HCT116 (cell line): ENCODE measurements around the gene PAEP. TPM values are rescaled to one million over a fixed set of nuclear protein-coding genes. Genes with fewer than 3 reads are reported as not detected.
A peak's percentile ranks its signal among the peaks of the same experiment; 100 is the strongest.

Experiments
- ATAC-seq: fragments of 200-7000 bp; cut with Tn5 transposase; 2 replicates; pipeline ENCODE4 v1.9.1; 2020; ENCODE audit warnings: mild to moderate bottlenecking, moderate library complexity
- BruUV-seq: library from RNA; stranded (reverse); fragments of 400-500 nt; replicated peaks from 2 replicates; lab custom pipeline; 2021; lab: Mats Ljungman, UMichigan
- CTCF ChIA-PET: fragments of 300-600 bp; sonication (Branson Sonifier 250); formaldehyde crosslinking; loops from one replicate; lab custom pipeline; 2021; ENCODE audit warnings: antibody characterized with exemption; lab: Charles Lee
- POLR2A ChIA-PET: fragments of 300-600, 350-600 bp; sonication (Branson Sonifier 250); formaldehyde crosslinking; loops from one replicate; lab custom pipeline; 2021; ENCODE audit warnings: antibody characterized with exemption; lab: Charles Lee
- RAD21 ChIA-PET, 2 experiments: fragments of 300-600 bp; sonication (Branson Sonifier 250); formaldehyde crosslinking; loops; one replicate each; lab custom pipeline; 2023; ENCODE audit warnings: low total read pairs in 2 of 2; ENCODE audit not compliant: uncharacterized antibody in 2 of 2, unreplicated experiment in 2 of 2, low non-redundant PET in 1 of 2; lab: Charles Lee
- DNase-seq: peaks from one replicate; pipeline ENCODE4 v3.0.0-alpha.2; 2010; ENCODE audit warnings: low read depth, low spot score
- H2AFZ ChIP-seq: fragments of 200-600 bp; shearing (Covaris generic), sonication (generic); 2 replicates; pipeline ENCODE4 v1.6.1; 2017; ENCODE audit warnings: low read depth, mixed run types, mixed read lengths, antibody characterized with exemption, low read length; ENCODE audit not compliant: poor library complexity, severe bottlenecking
- H3K27ac ChIP-seq: 2 replicates; pipeline ENCODE4 v1.5.1; 2012; ENCODE audit warnings: low read depth, low read length
- H3K27me3 ChIP-seq: fragments of 200-600 bp; sonication (generic); 2 replicates; pipeline ENCODE4 v1.6.1; 2016; ENCODE audit warnings: mixed run types, low read length, mixed read lengths; ENCODE audit not compliant: insufficient read depth
- H3K36me3 ChIP-seq, 2 experiments: fragments of 200-500 bp in 1 of 2; fragments of 200-600 bp in 1 of 2; sonication (Bioruptor generic) in 1 of 2; sonication (generic) in 1 of 2; 2 replicates each; pipeline versions ENCODE4 v1.5.1 to v1.6.1; 2014 to 2016; ENCODE audit warnings: low read length in 2 of 2, inconsistent platforms in 1 of 2, mixed read lengths in 1 of 2, mixed run types in 1 of 2; ENCODE audit not compliant: insufficient read depth in 2 of 2, control insufficient read depth in 1 of 2
- H3K4me1 ChIP-seq, 2 experiments: fragments of 200-600 bp in 1 of 2; sonication (generic) in 1 of 2; 2 replicates each; pipeline versions ENCODE4 v1.5.1 to v1.6.1; 2012 to 2017; ENCODE audit warnings: low read length in 2 of 2, inconsistent platforms in 1 of 2, mild to moderate bottlenecking in 1 of 2, mixed read lengths in 1 of 2, mixed run types in 1 of 2, moderate library complexity in 1 of 2; ENCODE audit not compliant: insufficient read depth in 2 of 2, control insufficient read depth in 1 of 2
- H3K4me2 ChIP-seq: fragments of 200-600 bp; sonication (generic); 2 replicates; pipeline ENCODE4 v1.6.1; 2017; ENCODE audit warnings: mixed run types, low read length, mixed read lengths
- H3K4me3 ChIP-seq, 2 experiments: fragments of 200-600 bp in 1 of 2; sonication (generic) in 1 of 2; replicated peaks in 1 of 2; 2 replicates each; pipeline ENCODE4 v1.5.1; 2011 to 2016; ENCODE audit warnings: low read length in 2 of 2, control low read depth in 1 of 2, low read depth in 1 of 2, mild to moderate bottlenecking in 1 of 2, mixed read lengths in 1 of 2, mixed run types in 1 of 2
- H3K79me2 ChIP-seq: fragments of 200-600 bp; sonication (generic); 2 replicates; pipeline ENCODE4 v1.6.1; 2017; ENCODE audit warnings: mild to moderate bottlenecking, mixed run types, low read length, moderate library complexity, mixed read lengths; ENCODE audit not compliant: insufficient read depth
- H3K9ac ChIP-seq: fragments of 200-600 bp; sonication (generic); 2 replicates; pipeline ENCODE4 v1.6.1; 2016; ENCODE audit warnings: low read length, mixed read lengths
- H3K9me2 ChIP-seq: fragments of 200-600 bp; sonication (generic), shearing (Covaris generic); 2 replicates; pipeline ENCODE4 v1.6.1; 2017; ENCODE audit warnings: mixed run types, mild to moderate bottlenecking, moderate library complexity; ENCODE audit not compliant: insufficient read depth
- H3K9me3 ChIP-seq, 2 experiments: fragments of 200-500 bp in 1 of 2; fragments of 200-600 bp in 1 of 2; sonication (Bioruptor generic) in 1 of 2; sonication (generic) in 1 of 2; 2 replicates each; pipeline ENCODE4 v1.6.1; 2014 to 2017; ENCODE audit warnings: low read length in 2 of 2, mixed read lengths in 2 of 2, inconsistent platforms in 1 of 2, low read depth in 1 of 2, mild to moderate bottlenecking in 1 of 2, mixed run types in 1 of 2, moderate library complexity in 1 of 2; ENCODE audit not compliant: control insufficient read depth in 1 of 2, insufficient read depth in 1 of 2
- H4K20me1 ChIP-seq: fragments of 200-600 bp; sonication (generic), shearing (Covaris generic); 2 replicates; pipeline ENCODE4 v1.6.1; 2017; ENCODE audit warnings: mixed run types, mild to moderate bottlenecking, moderate library complexity; ENCODE audit not compliant: insufficient read depth
- ATF3 ChIP-seq: IDR thresholded peaks from 2 replicates; pipeline ENCODE4 v1.6.1; 2012
- CBX3 ChIP-seq: IDR thresholded peaks from 2 replicates; pipeline ENCODE4 v1.6.1; 2012; ENCODE audit warnings: low read depth
- POLR2A ChIP-seq: IDR thresholded peaks from 2 replicates; pipeline ENCODE4 v1.7.0; 2011; ENCODE audit warnings: borderline replicate concordance; ENCODE audit not compliant: insufficient read depth, insufficient read length; ENCODE audit errors: extremely low read depth
- POLR2AphosphoS5 ChIP-seq: IDR thresholded peaks from 2 replicates; pipeline ENCODE4 v1.6.1; 2011; ENCODE audit warnings: mild to moderate bottlenecking, low read depth, low read length, moderate library complexity
- REST ChIP-seq: IDR thresholded peaks from 2 replicates; pipeline ENCODE4 v1.6.1; 2012; ENCODE audit warnings: low read depth
- SP1 ChIP-seq: IDR thresholded peaks from 2 replicates; pipeline ENCODE4 v1.6.1; 2012; ENCODE audit warnings: low read depth
- ZNF274 ChIP-seq: fragments of 200-500 bp; sonication (Bioruptor generic); IDR thresholded peaks from 2 replicates; pipeline ENCODE4 v1.6.1; 2014; ENCODE audit warnings: mild to moderate bottlenecking, low read depth, low read length, inconsistent platforms
- intact Hi-C: fragments of 100-400 bp; cut with micrococcal nuclease; formaldehyde crosslinking; loops from 2 replicates; pipeline ENCODE4 v1.10.0; 2022
- total RNA-seq: library from RNA; stranded (reverse); gene quantifications from one replicate; pipeline ENCODE4 v1.2.1, GENCODE V29; 2021; ENCODE audit not compliant: unreplicated experiment
- TF ChIP-seq, protein P1 (sequence below): IDR thresholded peaks from 2 replicates; pipeline ENCODE4 v1.6.1; 2011; ENCODE audit warnings: mild to moderate bottlenecking, low read length, moderate library complexity; ENCODE audit not compliant: insufficient replicate concordance; ENCODE audit errors: extremely low read depth
- TF ChIP-seq, protein P2 (sequence below): IDR thresholded peaks from 2 replicates; pipeline ENCODE4 v1.6.1; 2012
- TF ChIP-seq, protein P3 (sequence below), 3 experiments: fragments of 200-600 bp in 1 of 3; sonication (generic) in 1 of 3; IDR thresholded peaks in 2 of 3; conservative IDR thresholded peaks in 1 of 3; 2 replicates each; pipeline ENCODE4 v1.5.1; 2012 to 2017; ENCODE audit warnings: low read depth in 2 of 3, low read length in 2 of 3, antibody characterized with exemption in 1 of 3, borderline replicate concordance in 1 of 3, control low read depth in 1 of 3, mild to moderate bottlenecking in 1 of 3, mixed read lengths in 1 of 3, mixed run types in 1 of 3, moderate library complexity in 1 of 3; ENCODE audit not compliant: insufficient read depth in 1 of 3

Gene PAEP
- total RNA-seq, 1 experiment from 2014 or later = not detected

DNA sequence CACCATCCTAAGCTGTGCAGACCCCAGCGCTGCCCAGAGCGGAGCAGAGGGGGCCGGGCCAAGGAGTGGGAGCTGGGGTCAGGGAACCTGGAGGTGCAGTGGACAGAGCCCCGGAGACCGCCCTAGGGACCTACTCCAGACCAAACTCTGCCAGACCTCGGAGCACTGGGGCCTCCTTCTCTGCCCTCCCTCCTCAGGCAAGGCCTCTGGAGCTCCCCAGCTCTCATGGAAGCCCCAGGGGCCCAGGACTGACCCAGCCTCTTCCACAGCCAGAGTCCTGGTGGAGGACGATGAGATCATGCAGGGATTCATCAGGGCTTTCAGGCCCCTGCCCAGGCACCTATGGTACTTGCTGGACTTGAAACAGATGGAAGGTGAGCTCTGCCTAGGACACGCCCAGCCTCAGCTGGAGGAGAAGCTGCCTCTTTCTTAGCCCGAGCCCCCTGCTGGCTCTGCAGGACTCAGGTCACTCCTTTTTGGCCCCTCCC lies 3.6 kb downstream of the PAEP start:
- no peaks in the 10 kb centered on the region for H3K36me3 ChIP-seq
- peaks cover 7% of the 10 kb centered on the region in 2 experiments; a peak in 2 of 4 replicates for H3K9me3 ChIP-seq
- no peak overlapping the region for H3K27ac ChIP-seq
- peak; percentile 49 for ATAC-seq
- POLR2A ChIA-PET = no interaction called here
- DNase-seq = no peak
- no peaks in the 10 kb centered on the region for H3K4me1 ChIP-seq
- RAD21 ChIA-PET = no interaction called here
- H4K20me1 ChIP-seq = no peaks in the 10 kb centered on the region
- no TSS peak for BruUV-seq
- no peak overlapping the region for H3K4me3 ChIP-seq
- no peak overlapping the region for H2AFZ ChIP-seq
- TF ChIP-seq, protein P1, sequence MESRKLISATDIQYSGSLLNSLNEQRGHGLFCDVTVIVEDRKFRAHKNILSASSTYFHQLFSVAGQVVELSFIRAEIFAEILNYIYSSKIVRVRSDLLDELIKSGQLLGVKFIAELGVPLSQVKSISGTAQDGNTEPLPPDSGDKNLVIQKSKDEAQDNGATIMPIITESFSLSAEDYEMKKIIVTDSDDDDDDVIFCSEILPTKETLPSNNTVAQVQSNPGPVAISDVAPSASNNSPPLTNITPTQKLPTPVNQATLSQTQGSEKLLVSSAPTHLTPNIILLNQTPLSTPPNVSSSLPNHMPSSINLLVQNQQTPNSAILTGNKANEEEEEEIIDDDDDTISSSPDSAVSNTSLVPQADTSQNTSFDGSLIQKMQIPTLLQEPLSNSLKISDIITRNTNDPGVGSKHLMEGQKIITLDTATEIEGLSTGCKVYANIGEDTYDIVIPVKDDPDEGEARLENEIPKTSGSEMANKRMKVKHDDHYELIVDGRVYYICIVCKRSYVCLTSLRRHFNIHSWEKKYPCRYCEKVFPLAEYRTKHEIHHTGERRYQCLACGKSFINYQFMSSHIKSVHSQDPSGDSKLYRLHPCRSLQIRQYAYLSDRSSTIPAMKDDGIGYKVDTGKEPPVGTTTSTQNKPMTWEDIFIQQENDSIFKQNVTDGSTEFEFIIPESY = no peak
- TF ChIP-seq, protein P2, sequence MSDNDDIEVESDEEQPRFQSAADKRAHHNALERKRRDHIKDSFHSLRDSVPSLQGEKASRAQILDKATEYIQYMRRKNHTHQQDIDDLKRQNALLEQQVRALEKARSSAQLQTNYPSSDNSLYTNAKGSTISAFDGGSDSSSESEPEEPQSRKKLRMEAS = no peak
- no peak for TF ChIP-seq ATF3
- no peak for TF ChIP-seq POLR2A
- TF ChIP-seq, protein P3, sequence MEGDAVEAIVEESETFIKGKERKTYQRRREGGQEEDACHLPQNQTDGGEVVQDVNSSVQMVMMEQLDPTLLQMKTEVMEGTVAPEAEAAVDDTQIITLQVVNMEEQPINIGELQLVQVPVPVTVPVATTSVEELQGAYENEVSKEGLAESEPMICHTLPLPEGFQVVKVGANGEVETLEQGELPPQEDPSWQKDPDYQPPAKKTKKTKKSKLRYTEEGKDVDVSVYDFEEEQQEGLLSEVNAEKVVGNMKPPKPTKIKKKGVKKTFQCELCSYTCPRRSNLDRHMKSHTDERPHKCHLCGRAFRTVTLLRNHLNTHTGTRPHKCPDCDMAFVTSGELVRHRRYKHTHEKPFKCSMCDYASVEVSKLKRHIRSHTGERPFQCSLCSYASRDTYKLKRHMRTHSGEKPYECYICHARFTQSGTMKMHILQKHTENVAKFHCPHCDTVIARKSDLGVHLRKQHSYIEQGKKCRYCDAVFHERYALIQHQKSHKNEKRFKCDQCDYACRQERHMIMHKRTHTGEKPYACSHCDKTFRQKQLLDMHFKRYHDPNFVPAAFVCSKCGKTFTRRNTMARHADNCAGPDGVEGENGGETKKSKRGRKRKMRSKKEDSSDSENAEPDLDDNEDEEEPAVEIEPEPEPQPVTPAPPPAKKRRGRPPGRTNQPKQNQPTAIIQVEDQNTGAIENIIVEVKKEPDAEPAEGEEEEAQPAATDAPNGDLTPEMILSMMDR (IDR thresholded peaks at IDR 0.05 in 2 of 3, conservative IDR thresholded peaks at IDR 0.05 in 1 of 3; ENCODE audit: borderline replicate concordance in 1 of 3, insufficient read depth in 1 of 3, low read depth in 2 of 3, low read length in 2 of 3) = no peak
- no peak for TF ChIP-seq CBX3
- TF ChIP-seq REST = no peak
- no peak for TF ChIP-seq ZNF274
- TF ChIP-seq SP1 = no peak
- no peak for TF ChIP-seq POLR2AphosphoS5
- peaks cover 7% of the 10 kb centered on the region; the same call in 1 of the 2 replicates for H3K27me3 ChIP-seq
- CTCF ChIA-PET = no interaction called here
- no peaks in the 10 kb centered on the region for H3K79me2 ChIP-seq
- H3K9me2 ChIP-seq = no peaks in the 10 kb centered on the region
- H3K4me2 ChIP-seq = no peak overlapping the region
- H3K9ac ChIP-seq = no peak overlapping the region
- intact Hi-C loops = no loop called here
